CD4-positive, alpha-beta memory T cell (primary cell): Measurements from ENCODE around the gene SYT1. TPM values are rescaled to one million over a fixed set of nuclear protein-coding genes. Genes with fewer than 3 reads are reported as not detected.

Experiments used
- CTCF ChIA-PET: fragments of 350-600 bp; sonication (Branson Sonifier 250); formaldehyde crosslinking; loops from one replicate; lab custom pipeline; 2021; ENCODE audit warnings: inconsistent platforms; ENCODE audit not compliant: partially characterized antibody; lab: Charles Lee
- POLR2A ChIA-PET: fragments of 350-600 bp; sonication (Branson Sonifier 250); formaldehyde crosslinking; loops from one replicate; lab custom pipeline; 2021; ENCODE audit not compliant: partially characterized antibody; lab: Charles Lee
- DNase-seq, 5 donors: peaks; one replicate each; pipeline versions ENCODE4 v3.0.0 to v3.0.0-alpha.2; 2020 to 2022; ENCODE audit warnings: mixed read lengths in 1 of 5
- H3K27ac ChIP-seq: one replicate; pipeline ENCODE4 v1.7.0; 2013; ENCODE audit warnings: low read depth, low read length
- H3K27me3 ChIP-seq: 2 replicates; pipeline ENCODE4 v1.7.0; 2013; ENCODE audit warnings: mild to moderate bottlenecking, low read length, moderate library complexity; ENCODE audit not compliant: insufficient read depth
- H3K36me3 ChIP-seq: 2 replicates; pipeline ENCODE4 v1.7.0; 2013; ENCODE audit warnings: mild to moderate bottlenecking, low read length, moderate library complexity; ENCODE audit not compliant: insufficient read depth
- H3K4me1 ChIP-seq: 2 replicates; pipeline ENCODE4 v1.7.0; 2013; ENCODE audit warnings: mild to moderate bottlenecking, low read length, moderate library complexity; ENCODE audit not compliant: insufficient read depth
- H3K4me3 ChIP-seq, 2 donors: one replicate each; pipeline ENCODE4 v1.7.0; 2013; ENCODE audit warnings: low read length in 2 of 2, mild to moderate bottlenecking in 1 of 2
- H3K9me3 ChIP-seq, 2 donors: one replicate each; pipeline ENCODE4 v1.7.0; 2013; ENCODE audit warnings: low read length in 2 of 2, control low read depth in 1 of 2; ENCODE audit not compliant: control insufficient read depth in 1 of 2
- H3K27ac Mint-ChIP-seq, 7 donors: one replicate each; pipeline ENCODE4 v1.8.0; 2020 to 2021; ENCODE audit warnings: mixed read lengths in 7 of 7, mild to moderate bottlenecking in 6 of 7, inconsistent platforms in 3 of 7, moderate library complexity in 3 of 7
- H3K27me3 Mint-ChIP-seq, 2 donors: one replicate each; pipeline ENCODE4 v1.8.0; 2020 to 2021; ENCODE audit warnings: mixed read lengths in 2 of 2
- H3K36me3 Mint-ChIP-seq, 2 donors: one replicate each; pipeline ENCODE4 v1.8.0; 2020 to 2021; ENCODE audit warnings: mixed read lengths in 2 of 2, inconsistent platforms in 1 of 2, mild to moderate bottlenecking in 1 of 2
- H3K4me1 Mint-ChIP-seq, 4 donors: one replicate each; pipeline ENCODE4 v1.8.0; 2020 to 2021; ENCODE audit warnings: mixed read lengths in 4 of 4, mild to moderate bottlenecking in 1 of 4
- H3K4me3 Mint-ChIP-seq, 8 donors: one replicate each; pipeline ENCODE4 v1.8.0; 2020 to 2021; ENCODE audit warnings: mixed read lengths in 8 of 8, mild to moderate bottlenecking in 7 of 8, moderate library complexity in 6 of 8, inconsistent platforms in 3 of 8
- H3K9me3 Mint-ChIP-seq, 8 donors: one replicate each; pipeline ENCODE4 v1.8.0; 2020 to 2021; ENCODE audit warnings: mixed read lengths in 8 of 8, mild to moderate bottlenecking in 5 of 8, inconsistent platforms in 3 of 8, moderate library complexity in 1 of 8
- intact Hi-C: fragments of 100-400 bp; cut with micrococcal nuclease; formaldehyde crosslinking; loops from one replicate; pipeline ENCODE4 v1.15.1; 2023
- polyA plus RNA-seq, 2 donors: library from polyadenylated mRNA; unstranded; fragments of 300-500 nt; fragmentation: Illumina TruSeq; gene quantifications; one replicate each; pipeline ENCODE4 v1.2.3, GENCODE V29; 2021
- total RNA-seq, 2 experiments: library from RNA; stranded (reverse); gene quantifications; one replicate each; pipeline ENCODE4 v1.2.3, GENCODE V29; 2021

The SYT1 gene
- total and polyA plus RNA-seq, 4 experiments from 2014 or later = not detected

DNA sequence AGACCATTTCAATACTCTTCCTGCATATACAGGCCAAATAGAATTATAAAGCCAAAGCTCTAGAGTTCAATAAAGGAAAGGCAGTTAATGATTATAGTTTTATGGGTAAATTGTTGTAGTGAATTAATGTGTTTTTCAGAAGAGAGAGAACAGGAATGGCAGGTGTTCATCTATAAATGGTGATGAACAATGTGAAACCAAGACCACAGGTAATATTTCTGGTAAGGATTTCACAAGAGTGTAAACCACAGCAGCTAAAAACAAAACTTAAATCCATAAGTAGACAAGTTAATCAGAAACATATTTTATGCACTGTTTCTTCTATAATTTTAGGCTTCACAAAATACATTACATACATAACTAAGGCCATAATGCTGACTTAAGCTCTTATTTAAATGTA is 204.4 kb downstream of the SYT1 start:
- Histone ChIP-seq H3K27ac (no peak overlapping the region), H3K4me3 (no peak overlapping the region), H3K36me3 (no peaks in the 10 kb centered on the region), H3K27me3 (no peaks in the 10 kb centered on the region), H3K4me1 (no peaks in the 10 kb centered on the region), H3K9me3 (no peaks in the 10 kb centered on the region)
- H3K27me3 Mint-ChIP-seq = no peaks in the 10 kb centered on the region
- DNase-seq = no peak
- H3K4me1 Mint-ChIP-seq = no peaks in the 10 kb centered on the region
- H3K4me3 Mint-ChIP-seq = no peak overlapping the region
- CTCF ChIA-PET = no interaction called here
- no peak overlapping the region for H3K27ac Mint-ChIP-seq
- H3K36me3 Mint-ChIP-seq = no peaks in the 10 kb centered on the region
- POLR2A ChIA-PET = no interaction called here
- H3K9me3 Mint-ChIP-seq = peaks cover 0 to 22% (median 4%) of the 10 kb centered on the region in 8 donors
- intact Hi-C loops = no loop called here

DNA sequence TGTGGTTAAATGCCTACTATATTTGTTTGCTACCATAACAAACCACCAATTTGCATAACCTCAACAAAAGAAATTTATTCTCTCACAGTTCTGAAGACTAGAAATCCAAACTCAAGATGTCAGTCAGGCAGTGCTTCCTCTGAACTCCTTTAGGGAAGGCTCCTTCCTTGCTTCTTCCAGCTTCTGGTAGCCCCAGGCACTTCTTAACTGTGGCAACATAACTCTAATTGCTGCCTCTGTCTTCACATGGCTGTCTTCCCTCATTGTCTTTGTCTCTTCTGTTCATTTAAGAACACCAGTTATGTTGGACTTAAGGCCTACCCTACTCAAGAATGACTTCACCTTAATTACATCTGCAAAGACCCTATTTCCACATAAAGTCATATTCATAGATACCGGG is 206.9 kb downstream of the SYT1 start:
- H3K4me3 ChIP-seq = no peak overlapping the region
- H3K27me3 ChIP-seq = no peaks in the 10 kb centered on the region
- DNase-seq = no peak
- Mint-ChIP-seq H3K27ac (no peak overlapping the region), H3K4me1 (no peaks in the 10 kb centered on the region), H3K9me3 (peaks cover 0 to 20% (median 5%) of the 10 kb centered on the region in 8 donors), H3K27me3 (no peaks in the 10 kb centered on the region), H3K36me3 (no peaks in the 10 kb centered on the region), H3K4me3 (no peak overlapping the region)
- no peaks in the 10 kb centered on the region for H3K4me1 ChIP-seq
- ChIA-PET CTCF (no interaction called here), POLR2A (no interaction called here)
- no peaks in the 10 kb centered on the region for H3K9me3 ChIP-seq
- intact Hi-C loops = no loop called here
- H3K27ac ChIP-seq = no peak overlapping the region
- H3K36me3 ChIP-seq = no peaks in the 10 kb centered on the region

DNA sequence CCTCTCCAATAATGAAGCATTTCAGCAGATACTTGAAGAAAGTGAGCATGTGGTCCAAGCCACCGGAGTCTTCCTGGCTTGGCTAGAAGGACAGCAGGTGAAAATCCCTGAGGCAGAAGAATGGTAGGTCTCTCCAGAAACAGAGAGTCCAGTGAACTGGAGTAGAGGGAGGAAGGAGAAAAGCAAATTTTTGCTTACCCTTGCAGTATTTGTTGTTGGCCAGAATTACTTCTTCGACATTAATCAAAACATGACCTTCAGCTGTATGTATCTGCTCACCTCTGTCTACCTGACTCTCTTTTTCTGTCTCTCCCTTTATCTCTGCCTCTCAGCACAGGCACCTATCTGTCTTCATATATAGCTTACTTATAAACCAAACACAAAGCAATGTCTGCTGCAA is 208.9 kb downstream of the SYT1 start:
- H3K9me3 Mint-ChIP-seq = peaks cover 0 to 17% (median 7%) of the 10 kb centered on the region in 8 donors
- intact Hi-C loops = no loop called here
- no peak for DNase-seq
- Histone ChIP-seq H3K9me3 (no peaks in the 10 kb centered on the region), H3K4me3 (no peak overlapping the region), H3K4me1 (no peaks in the 10 kb centered on the region), H3K36me3 (no peaks in the 10 kb centered on the region), H3K27me3 (no peaks in the 10 kb centered on the region), H3K27ac (no peak overlapping the region)
- CTCF ChIA-PET = no interaction called here
- POLR2A ChIA-PET = no interaction called here
- no peak overlapping the region for H3K4me3 Mint-ChIP-seq
- H3K27me3 Mint-ChIP-seq = no peaks in the 10 kb centered on the region
- H3K36me3 Mint-ChIP-seq = no peaks in the 10 kb centered on the region
- no peak overlapping the region for H3K27ac Mint-ChIP-seq
- no peaks in the 10 kb centered on the region for H3K4me1 Mint-ChIP-seq

DNA sequence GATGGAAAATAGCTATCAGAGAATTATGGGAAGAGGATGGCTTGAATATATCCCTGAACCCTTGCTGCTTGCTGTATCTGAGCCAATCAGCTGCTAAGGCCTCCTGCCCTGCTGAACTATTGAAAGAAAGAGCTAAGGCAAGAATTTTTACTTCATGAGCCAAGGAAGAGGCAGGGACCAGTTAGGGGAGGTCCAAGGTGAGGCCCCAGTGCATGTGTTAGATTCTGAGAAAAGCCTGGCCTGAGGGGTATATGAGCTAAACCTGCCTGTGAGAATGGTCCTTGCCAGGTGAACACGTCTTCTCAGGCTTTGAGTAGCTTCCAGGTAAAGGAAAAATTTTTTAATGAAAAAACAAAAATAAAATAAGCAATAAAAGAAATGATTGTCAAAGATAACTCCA is 218.0 kb downstream of the SYT1 start:
- Histone ChIP-seq H3K4me1 (no peaks in the 10 kb centered on the region), H3K36me3 (no peaks in the 10 kb centered on the region), H3K4me3 (no peak overlapping the region), H3K9me3 (no peaks in the 10 kb centered on the region), H3K27ac (no peak overlapping the region), H3K27me3 (no peaks in the 10 kb centered on the region)
- ChIA-PET CTCF (no interaction called here), POLR2A (no interaction called here)
- no peak overlapping the region for H3K4me3 Mint-ChIP-seq
- DNase-seq = no peak
- H3K9me3 Mint-ChIP-seq = peaks cover 0 to 5% (median 4%) of the 10 kb centered on the region in 8 donors
- no peaks in the 10 kb centered on the region for H3K27me3 Mint-ChIP-seq
- H3K36me3 Mint-ChIP-seq = no peaks in the 10 kb centered on the region
- H3K27ac Mint-ChIP-seq = no peak overlapping the region
- intact Hi-C loops = no loop called here
- H3K4me1 Mint-ChIP-seq = no peaks in the 10 kb centered on the region

DNA sequence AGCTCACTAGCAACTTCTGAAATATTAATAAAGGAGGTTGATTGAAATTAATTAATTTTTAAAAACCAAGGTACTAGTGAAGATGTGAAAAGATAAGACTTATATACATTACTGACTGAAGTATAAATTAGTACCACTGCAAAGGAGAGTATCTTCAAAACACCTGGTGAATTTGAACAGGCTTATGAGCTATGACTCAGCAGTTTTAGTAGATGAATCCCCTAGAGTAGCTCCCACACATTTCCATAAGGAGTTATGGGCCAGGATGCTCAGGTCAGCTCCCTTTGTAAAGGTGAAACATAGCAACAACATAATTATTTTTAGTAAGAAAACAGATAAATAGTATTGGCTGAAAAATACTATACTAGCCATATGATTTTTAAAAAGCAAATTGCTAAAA is 218.6 kb downstream of the SYT1 start:
- ChIA-PET POLR2A (no interaction called here), CTCF (no interaction called here)
- Histone ChIP-seq H3K27me3 (no peaks in the 10 kb centered on the region), H3K9me3 (no peaks in the 10 kb centered on the region), H3K4me3 (no peak overlapping the region), H3K4me1 (no peaks in the 10 kb centered on the region), H3K36me3 (no peaks in the 10 kb centered on the region), H3K27ac (no peak overlapping the region)
- Mint-ChIP-seq H3K36me3 (no peaks in the 10 kb centered on the region), H3K27ac (no peak overlapping the region), H3K4me3 (no peak overlapping the region), H3K27me3 (no peaks in the 10 kb centered on the region), H3K9me3 (peaks cover 0 to 5% (median 3%) of the 10 kb centered on the region in 8 donors), H3K4me1 (no peaks in the 10 kb centered on the region)
- DNase-seq = no peak
- intact Hi-C loops = no loop called here

DNA sequence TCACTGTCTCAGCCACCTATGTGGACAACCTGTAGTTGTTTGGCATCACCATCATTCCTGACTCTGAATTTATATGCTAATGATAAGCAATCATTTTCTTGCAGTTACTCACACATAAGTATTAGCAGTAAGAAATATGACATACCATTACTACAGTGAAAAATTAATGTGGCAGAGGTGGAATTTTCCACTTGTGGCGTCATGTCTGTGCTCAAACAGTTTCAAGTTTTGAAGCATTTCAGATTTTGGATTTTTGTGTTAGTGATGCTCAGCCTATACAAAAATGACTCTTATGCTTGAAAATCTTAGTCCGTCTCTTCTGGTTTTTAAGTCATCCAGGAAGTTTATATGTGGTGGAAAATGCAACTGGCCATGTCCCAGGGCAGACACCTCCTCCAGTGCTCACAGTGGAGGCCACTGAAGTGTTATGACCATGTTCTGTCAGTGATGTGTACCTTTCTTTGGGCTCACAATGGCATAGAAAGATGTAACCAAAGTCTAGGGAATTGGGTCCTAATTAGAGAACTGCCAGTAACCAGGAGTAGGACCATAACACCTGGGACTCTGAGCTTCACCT is 220.6 kb downstream of the SYT1 start:
- Histone ChIP-seq H3K36me3 (no peaks in the 10 kb centered on the region), H3K27ac (no peak overlapping the region), H3K4me3 (no peak overlapping the region), H3K27me3 (no peaks in the 10 kb centered on the region), H3K4me1 (no peaks in the 10 kb centered on the region), H3K9me3 (no peaks in the 10 kb centered on the region)
- Mint-ChIP-seq H3K9me3 (peaks cover 0 to 15% (median 4%) of the 10 kb centered on the region in 8 donors), H3K4me1 (no peaks in the 10 kb centered on the region), H3K4me3 (no peak overlapping the region), H3K36me3 (no peaks in the 10 kb centered on the region), H3K27me3 (no peaks in the 10 kb centered on the region), H3K27ac (no peak overlapping the region)
- no peak for DNase-seq
- CTCF ChIA-PET = no interaction called here
- POLR2A ChIA-PET = no interaction called here
- intact Hi-C loops = no loop called here

DNA sequence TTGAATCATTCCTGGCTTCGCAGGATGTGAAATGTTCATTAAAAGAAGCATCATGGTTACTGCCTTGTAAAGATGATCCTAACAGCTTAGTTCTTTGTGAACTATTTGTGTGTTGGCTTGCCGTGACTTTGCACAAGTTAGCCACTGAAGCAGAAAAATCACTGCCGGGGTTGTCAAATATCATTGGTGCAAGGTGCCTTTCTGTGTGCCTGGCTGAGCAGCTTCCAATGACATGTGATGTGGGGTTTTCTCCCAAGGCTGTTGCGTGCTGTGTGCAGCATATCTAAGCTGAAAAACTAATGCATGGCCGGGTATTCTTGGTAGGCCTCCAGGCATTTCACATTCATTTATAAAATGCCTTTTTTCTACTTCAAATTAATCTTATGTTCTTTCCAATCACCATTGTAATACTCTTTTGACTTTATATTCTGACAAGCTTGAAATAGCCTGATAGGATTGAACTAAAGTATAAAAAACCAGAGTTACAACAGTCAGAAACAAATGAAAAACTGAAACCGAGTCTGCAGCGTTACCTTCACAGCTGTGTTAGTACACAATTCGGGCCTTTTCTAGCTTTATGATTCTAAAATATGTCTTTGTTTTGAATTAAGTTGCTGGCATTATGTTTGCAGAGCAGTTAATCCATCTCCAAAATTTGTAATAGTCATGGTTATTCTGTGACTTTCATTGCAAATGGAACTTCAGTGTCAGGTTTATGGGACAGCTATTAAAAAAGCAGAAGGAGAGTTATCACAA is 222.1 kb downstream of the SYT1 start:
- Mint-ChIP-seq H3K4me1 (no peaks in the 10 kb centered on the region), H3K27me3 (no peaks in the 10 kb centered on the region), H3K36me3 (no peaks in the 10 kb centered on the region), H3K9me3 (peaks cover 0 to 16% (median 4%) of the 10 kb centered on the region in 8 donors), H3K4me3 (no peak overlapping the region), H3K27ac (no peak overlapping the region)
- Histone ChIP-seq H3K9me3 (no peaks in the 10 kb centered on the region), H3K4me1 (no peaks in the 10 kb centered on the region), H3K27ac (no peak overlapping the region), H3K4me3 (no peak overlapping the region), H3K36me3 (no peaks in the 10 kb centered on the region), H3K27me3 (no peaks in the 10 kb centered on the region)
- ChIA-PET POLR2A (no interaction called here), CTCF (no interaction called here)
- intact Hi-C loops = no loop called here
- no peak for DNase-seq
